NCI-H345 treated with DMSO at 0.1 percent for 48 hours (cell line): ENCODE results near the gene LY86.

Experiments used
- DNase-seq: peaks from one replicate; lab custom pipeline; 2025; ENCODE audit not compliant: unreplicated experiment; lab: John Stamatoyannopoulos, UW

LY86 gene

GRCh38 chr6:6620766-6621425 is 32.4 kb downstream of the LY86 start:
- DNase-seq, result no peak

DNA sequence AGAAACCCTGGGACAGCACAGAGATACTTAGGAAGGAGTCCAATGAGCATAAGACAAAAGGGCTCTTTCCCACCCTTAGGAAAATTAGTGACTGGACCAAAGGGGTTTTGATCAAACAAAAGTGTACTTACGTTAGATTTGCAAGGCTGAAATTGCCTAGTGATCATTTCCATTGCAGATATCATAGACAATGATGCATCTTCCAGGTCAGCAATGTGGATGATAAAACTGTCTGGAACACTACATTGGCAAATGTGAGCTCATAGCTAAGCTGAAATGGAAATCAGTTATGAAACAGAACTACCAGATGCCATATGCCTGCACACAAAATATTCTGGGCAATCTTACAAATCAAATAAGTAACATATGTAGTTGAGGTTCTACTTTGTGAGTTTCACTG is 34.0 kb downstream of the LY86 start:
- DNase-seq, result no peak

- DNase-seq, result no peak
Measured at GRCh38 chr6:6623553-6623952, 35.0 kb downstream of the LY86 start.

DNA sequence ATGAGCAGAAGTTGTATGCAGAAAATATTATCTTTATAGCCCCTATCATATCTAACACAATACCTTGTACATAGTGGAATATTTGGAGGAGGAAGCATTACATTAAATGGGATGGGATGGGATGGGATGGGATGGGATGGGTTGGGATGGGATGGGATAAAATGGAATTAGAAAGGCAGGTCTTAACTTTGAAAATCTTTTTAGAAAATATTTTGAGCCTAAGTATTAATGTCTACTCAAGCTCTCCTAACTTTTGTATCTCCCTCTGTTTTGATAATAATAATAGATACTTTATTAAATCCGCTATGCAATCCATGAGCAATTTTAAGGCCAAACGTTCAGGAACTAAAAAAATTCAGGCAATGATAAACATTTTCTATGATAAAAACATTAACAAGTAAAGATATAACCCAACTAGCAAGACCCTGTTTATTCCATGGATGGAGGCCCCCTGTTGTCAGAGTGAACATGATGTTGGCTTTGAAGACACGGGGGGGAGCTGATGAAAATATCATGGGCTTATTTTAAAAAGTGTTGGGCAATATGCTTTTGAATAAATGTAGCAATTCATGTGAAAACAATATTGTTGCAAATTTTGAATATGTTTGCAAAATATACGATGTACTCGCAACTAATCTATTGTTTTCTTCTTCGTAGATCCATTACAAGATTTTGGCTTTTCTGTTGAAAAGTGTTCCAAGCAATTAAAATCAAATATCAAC is 35.9 kb downstream of the LY86 start:
- no peak for DNase-seq

DNA sequence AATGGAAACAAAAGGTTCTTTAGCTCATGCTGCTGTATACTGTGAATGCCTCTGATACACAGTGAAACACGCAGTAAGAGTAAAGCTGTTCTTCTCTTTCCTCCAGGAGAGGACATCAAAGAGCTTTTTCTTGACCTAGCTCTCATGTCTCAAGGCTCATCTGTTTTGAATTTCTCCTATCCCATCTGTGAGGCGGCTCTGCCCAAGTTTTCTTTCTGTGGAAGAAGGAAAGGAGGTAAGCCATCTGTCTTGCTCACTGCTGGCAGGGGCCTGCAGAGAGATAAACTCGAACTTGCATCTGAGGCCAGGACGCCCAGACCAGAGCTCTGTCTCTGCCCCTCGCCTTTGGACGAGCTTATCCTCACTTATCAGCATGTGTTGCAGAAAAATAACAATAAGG is 37.7 kb downstream of the LY86 start:
- no peak for DNase-seq

GRCh38 chr6:6629402-6629801 is 40.9 kb downstream of the LY86 start:
- DNase-seq, result no peak

GRCh38 chr6:6631053-6631452 is 42.5 kb downstream of the LY86 start:
- no peak for DNase-seq

DNA sequence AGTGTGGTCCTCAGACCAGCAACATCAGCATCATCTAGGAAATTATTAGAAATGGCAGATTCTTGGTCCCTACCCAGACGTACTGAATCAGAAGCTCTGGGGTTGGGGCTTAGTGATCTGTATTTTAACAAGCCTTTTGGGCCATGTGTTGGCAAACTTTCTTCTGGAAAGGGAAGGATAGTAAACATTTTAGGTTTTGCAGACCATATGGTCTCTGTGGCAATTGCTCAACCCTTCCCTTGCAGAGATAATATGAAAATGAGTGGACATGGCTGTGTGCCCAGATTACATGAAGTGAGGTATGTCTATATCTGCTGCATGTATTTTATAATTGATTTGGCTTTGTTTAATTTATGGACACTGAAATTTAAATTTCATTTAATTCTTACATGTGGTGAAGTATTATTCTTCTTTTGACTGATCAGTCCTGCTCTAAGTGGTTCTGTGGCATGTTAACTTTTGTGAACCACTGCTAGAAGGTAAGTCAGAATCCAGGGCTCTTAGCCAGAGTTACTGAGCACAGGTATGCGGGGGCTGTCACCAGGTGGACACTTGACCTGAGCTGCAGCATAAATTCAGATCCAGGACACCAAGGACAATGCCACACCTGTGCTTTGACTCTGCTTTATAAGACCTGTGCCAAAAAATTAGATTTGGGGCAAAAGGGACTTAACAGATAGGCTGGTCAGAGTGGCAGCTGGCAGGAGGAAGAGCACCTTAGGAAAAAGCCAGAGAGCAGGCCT is 43.2 kb downstream of the LY86 start:
- no peak for DNase-seq

GRCh38 chr6:6633898-6634734 is 45.6 kb downstream of the LY86 start:
- DNase-seq, result no peak

DNA sequence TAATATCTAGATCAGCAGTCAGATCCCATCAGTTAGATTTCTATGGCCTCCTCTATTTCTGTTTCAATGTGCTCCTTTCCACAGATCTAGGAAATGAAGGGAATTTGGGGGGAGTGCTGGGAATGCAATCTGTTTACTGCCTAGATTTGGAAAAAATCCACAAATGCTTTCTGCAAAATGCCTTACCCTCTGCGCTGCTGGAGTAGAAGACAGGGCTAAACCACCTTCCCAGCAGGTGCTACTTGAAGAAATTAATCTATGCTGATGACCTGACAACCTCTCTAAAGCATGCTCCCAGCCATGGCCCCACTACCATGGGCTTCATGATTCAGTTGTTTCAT is 46.2 kb downstream of the LY86 start:
- DNase-seq, result no peak

DNA sequence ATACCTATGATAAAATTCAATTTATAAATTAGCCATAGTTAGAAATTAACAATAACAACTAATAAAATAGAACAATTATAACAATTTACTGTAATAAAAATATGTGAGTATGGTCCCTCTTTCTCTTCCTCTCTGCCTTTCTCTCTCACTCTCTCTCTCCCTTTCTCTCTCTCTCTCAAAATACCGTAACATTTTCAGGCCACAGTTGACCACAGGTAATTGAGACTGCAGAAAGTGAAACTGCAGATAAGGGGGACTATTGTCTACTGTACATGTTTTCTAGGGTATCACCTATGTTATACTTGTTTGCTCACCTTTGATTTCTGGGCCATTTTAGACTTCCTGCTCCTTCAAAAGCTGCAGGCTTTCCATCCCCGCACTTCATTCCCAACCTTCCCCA is 46.8 kb downstream of the LY86 start:
- DNase-seq, result no peak

DNA sequence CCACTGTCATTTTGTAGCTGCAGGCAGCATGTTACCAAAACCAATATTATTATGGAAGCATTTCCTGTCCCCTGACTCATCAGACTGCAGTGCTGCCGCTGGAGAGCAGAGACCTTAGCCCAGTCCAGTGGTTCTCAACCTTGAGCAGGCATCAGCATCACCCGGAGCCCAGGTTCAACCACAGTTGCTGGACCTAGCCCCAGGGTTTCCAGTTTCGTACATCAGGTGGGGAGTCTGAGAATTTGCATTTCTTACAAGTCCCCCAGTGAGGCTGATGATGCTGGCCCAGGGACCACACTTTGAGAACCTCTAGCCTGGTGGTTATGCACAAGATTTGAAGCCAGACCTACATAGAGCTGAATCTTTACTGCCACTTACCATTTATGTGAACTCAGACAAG is 47.3 kb downstream of the LY86 start:
- DNase-seq, result no peak

GRCh38 chr6:6639572-6639971 is 51.1 kb downstream of the LY86 start:
- DNase-seq, result no peak

DNA sequence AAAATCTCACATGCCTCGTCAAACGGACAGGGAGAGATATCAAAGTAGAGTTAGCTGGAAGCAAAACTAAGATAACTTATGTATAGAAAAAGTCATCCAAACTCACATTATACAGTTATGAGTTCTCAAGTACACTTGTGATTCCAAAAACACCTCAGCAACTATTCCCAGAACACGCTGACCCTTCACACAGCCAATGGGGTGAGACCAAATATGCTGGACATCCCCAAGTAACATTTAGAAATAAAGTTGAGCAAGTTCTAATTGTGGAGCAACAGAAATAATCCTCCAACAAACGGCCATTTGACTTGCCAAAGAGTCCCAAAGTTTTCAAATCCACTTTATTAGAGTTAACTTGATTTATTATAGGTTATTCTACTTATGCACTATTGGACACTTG is 52.4 kb downstream of the LY86 start:
- DNase-seq, result no peak

GRCh38 chr6:6643398-6643797 is 54.9 kb downstream of the LY86 start:
- DNase-seq, result no peak

DNA sequence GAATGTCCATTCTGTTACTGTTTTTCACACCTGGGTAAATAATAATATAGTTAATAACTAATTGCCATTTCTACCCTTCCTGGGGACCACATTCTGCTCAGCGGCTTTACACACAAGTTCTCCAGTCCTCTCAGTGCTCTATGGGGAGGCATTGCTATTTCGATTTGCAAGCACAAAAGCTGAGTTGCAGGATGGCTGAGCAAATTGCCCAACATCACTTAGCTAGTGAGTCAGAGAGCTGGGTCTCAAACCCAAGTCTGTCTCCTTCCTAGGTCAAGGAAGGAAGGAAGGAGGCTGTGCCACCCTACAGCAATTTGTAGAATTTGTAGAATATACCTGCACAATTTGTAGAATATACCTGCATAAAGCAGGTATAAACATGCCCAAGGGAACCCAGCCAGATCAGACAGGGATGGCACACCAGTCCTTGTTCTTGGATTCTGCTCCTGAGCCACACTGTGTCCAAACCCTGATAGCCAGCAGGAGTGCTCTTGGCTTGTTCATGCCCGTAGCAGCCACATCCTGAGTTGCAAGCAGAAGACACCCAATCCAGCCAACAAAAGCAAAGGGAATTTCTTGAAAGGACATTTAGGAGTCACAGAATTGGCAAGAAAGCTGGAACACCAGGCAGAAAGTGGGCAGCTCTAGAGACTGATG is 56.9 kb downstream of the LY86 start:
- no peak for DNase-seq

- DNase-seq, result no peak
Measured at GRCh38 chr6:6646384-6646783, 57.9 kb downstream of the LY86 start.

GRCh38 chr6:6646859-6647258 is 58.3 kb downstream of the LY86 start:
- DNase-seq, result no peak

DNA sequence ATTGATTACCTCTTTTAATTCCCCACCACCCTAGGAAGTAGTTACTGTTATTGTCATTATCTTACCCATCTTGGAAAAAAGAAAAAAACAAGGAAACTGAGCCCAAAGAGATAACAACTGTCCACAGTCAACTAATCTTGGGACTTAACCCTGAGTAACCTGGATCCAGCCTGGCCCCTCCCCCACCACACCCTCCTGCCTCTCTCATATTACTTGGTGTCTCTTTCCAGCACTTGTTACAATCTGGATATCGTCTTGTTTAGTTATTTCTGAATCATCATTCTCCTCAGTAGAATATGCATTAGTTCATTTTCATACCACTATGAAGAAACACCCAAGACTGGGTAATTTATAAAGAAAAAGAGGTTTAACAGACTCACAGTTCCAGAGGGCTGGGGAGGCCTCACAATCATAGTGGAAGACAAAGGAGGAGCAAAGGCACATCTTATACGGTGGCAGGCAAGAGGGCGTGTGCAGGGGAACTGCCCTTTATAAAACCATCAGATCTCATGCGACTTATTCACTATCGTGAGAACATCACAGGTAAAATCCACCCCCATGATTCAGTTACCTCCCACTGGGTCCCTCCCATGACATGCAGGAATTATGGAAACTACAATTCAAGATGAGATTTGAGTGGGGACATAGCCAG is 60.3 kb downstream of the LY86 start:
- no peak for DNase-seq

DNA sequence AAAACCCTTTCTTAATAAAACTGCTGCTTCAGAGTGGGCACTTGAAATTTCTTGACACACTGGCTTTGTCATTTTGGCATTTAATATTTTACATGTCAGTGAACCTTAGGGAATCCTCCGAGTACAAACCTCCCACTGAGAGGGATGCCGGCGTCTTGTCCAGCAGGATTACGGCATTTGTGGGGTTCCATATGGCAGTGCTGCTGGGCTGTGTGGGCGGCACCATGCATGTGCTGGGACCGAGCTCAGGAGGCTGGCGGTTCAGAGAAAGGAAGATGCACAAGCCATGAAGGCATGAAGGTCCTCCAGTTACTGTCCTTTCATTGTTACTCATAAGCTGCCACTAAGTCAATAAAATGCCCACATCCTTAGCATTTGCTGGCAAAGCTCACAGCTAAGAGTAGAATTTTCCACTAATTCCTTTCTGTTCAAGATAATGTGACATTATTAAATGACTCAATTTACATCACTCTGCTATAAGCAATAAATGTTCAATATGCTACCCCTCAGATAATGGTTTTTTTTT is 61.4 kb downstream of the LY86 start:
- no peak for DNase-seq
